Measurements from ENCODE around the gene GPR146. TPM values are rescaled to one million over a fixed set of nuclear protein-coding genes. Genes with fewer than 3 reads are reported as not detected.

The GPR146 gene
- total and polyA plus RNA-seq, 2 donors from 2014 or later, result 7.6 to 10.3 TPM

GRCh38 chr7:1092806-1093501 is 48.6 kb downstream of the GPR146 start:
- no peaks in the 10 kb centered on the region for H3K36me3 ChIP-seq (ENCODE audit: control insufficient read depth in 2 of 3, insufficient read depth in 3 of 3, low read length in 3 of 3)
- no peak overlapping the region for H3K4me3 ChIP-seq (ENCODE audit: low read length in 3 of 3)
- TF ChIP-seq, protein P1, sequence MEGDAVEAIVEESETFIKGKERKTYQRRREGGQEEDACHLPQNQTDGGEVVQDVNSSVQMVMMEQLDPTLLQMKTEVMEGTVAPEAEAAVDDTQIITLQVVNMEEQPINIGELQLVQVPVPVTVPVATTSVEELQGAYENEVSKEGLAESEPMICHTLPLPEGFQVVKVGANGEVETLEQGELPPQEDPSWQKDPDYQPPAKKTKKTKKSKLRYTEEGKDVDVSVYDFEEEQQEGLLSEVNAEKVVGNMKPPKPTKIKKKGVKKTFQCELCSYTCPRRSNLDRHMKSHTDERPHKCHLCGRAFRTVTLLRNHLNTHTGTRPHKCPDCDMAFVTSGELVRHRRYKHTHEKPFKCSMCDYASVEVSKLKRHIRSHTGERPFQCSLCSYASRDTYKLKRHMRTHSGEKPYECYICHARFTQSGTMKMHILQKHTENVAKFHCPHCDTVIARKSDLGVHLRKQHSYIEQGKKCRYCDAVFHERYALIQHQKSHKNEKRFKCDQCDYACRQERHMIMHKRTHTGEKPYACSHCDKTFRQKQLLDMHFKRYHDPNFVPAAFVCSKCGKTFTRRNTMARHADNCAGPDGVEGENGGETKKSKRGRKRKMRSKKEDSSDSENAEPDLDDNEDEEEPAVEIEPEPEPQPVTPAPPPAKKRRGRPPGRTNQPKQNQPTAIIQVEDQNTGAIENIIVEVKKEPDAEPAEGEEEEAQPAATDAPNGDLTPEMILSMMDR (IDR thresholded peaks at IDR 0.05; ENCODE audit: borderline replicate concordance, extremely low read depth, insufficient read depth), result no peak
- H3K27ac ChIP-seq (ENCODE audit: low read depth in 2 of 2, low read length in 2 of 2), result peak overlapping the region in 1 of 2 donors; percentile 32
- DNase-seq (peak; percentile 66 to 94 (median 79)), FAIRE-seq (no peak)
- no peaks in the 10 kb centered on the region for H3K27me3 ChIP-seq (ENCODE audit: control insufficient read depth, insufficient read depth, low read length)
- H3K9ac ChIP-seq (ENCODE audit: low read length in 3 of 3), result no peak overlapping the region
- no peaks in the 10 kb centered on the region for H3K9me3 ChIP-seq (ENCODE audit: control insufficient read depth in 2 of 3, insufficient read depth in 1 of 3, low read length in 3 of 3)
- peaks cover 2 to 36% (median 29%) of the 10 kb centered on the region in 3 donors for H3K4me1 ChIP-seq (ENCODE audit: control insufficient read depth in 2 of 3, insufficient read depth in 2 of 3, low read depth in 1 of 3, low read length in 3 of 3)
- intact Hi-C loops (cut with DNase I), result no loop called here

GRCh38 chr7:1093502-1093843 is 49.1 kb downstream of the GPR146 start:
- no peak overlapping the region for H3K9ac ChIP-seq (ENCODE audit: low read length in 3 of 3)
- TF ChIP-seq, protein P1 (IDR thresholded peaks at IDR 0.05; ENCODE audit: borderline replicate concordance, extremely low read depth, insufficient read depth), result no peak
- H3K27ac ChIP-seq (ENCODE audit: low read depth in 2 of 2, low read length in 2 of 2), result peak overlapping the region in 1 of 2 donors; percentile 22
- H3K27me3 ChIP-seq (ENCODE audit: control insufficient read depth, insufficient read depth, low read length), result no peaks in the 10 kb centered on the region
- DNase-seq (peak in 1 of 5 donors; percentile 79), FAIRE-seq (no peak)
- intact Hi-C loops (cut with DNase I), result no loop called here
- peaks cover 2 to 32% (median 24%) of the 10 kb centered on the region in 3 donors for H3K4me1 ChIP-seq (ENCODE audit: control insufficient read depth in 2 of 3, insufficient read depth in 2 of 3, low read depth in 1 of 3, low read length in 3 of 3)
- H3K4me3 ChIP-seq (ENCODE audit: low read length in 3 of 3), result no peak overlapping the region
- H3K9me3 ChIP-seq (ENCODE audit: control insufficient read depth in 2 of 3, insufficient read depth in 1 of 3, low read length in 3 of 3), result no peaks in the 10 kb centered on the region
- H3K36me3 ChIP-seq (ENCODE audit: control insufficient read depth in 2 of 3, insufficient read depth in 3 of 3, low read length in 3 of 3), result no peaks in the 10 kb centered on the region

DNA sequence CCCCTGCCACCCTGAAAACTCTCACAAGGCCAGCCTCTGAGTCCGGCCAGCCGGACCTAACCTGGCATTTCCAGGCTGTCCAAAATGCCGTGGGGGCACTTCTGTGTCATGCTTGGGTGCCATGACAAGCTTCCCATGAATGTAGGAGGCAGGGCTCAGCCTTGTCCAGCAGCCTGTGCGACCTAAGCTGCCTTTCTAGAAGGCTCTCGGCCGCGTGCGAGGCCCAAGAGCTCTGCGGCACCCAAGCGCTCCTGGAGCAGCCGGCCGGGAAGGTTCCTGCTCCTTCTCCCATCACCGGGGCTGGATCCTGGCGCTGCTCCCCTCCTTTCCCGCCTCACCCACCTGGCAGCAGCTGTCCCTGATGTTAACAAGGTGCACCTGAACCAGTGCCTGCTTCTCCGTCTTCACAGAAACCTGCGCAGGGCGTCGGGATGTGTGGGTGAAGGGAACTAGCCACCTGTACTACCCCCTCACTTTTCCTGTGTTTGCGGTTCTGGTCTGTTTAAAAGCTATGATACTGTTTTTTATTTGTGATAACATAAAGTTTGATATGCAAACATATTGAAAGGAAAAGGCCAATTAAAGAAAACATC is 49.7 kb downstream of the GPR146 start:
- FAIRE-seq (no peak), DNase-seq (peak in 2 of 5 donors; percentile 46 to 74)
- no peaks in the 10 kb centered on the region for H3K36me3 ChIP-seq (ENCODE audit: control insufficient read depth in 2 of 3, insufficient read depth in 3 of 3, low read length in 3 of 3)
- no peak overlapping the region for H3K4me3 ChIP-seq (ENCODE audit: low read length in 3 of 3)
- peak overlapping the region; percentile 4 to 30 for H3K27ac ChIP-seq (ENCODE audit: low read depth in 2 of 2, low read length in 2 of 2)
- H3K4me1 ChIP-seq (ENCODE audit: control insufficient read depth in 2 of 3, insufficient read depth in 2 of 3, low read depth in 1 of 3, low read length in 3 of 3), result peaks cover 2 to 32% (median 24%) of the 10 kb centered on the region in 3 donors
- intact Hi-C loops (cut with DNase I), result no loop called here
- H3K9ac ChIP-seq (ENCODE audit: low read length in 3 of 3), result no peak overlapping the region
- H3K9me3 ChIP-seq (ENCODE audit: control insufficient read depth in 2 of 3, insufficient read depth in 1 of 3, low read length in 3 of 3), result no peaks in the 10 kb centered on the region
- TF ChIP-seq, protein P1 (IDR thresholded peaks at IDR 0.05; ENCODE audit: borderline replicate concordance, extremely low read depth, insufficient read depth), result no peak
- H3K27me3 ChIP-seq (ENCODE audit: control insufficient read depth, insufficient read depth, low read length), result no peaks in the 10 kb centered on the region

Measured in kidney (tissue), 14 donors.